ENCODE results near the gene LRP6.
A peak's percentile ranks its signal among the peaks of the same experiment; 100 is the strongest.
"Not testable (repeated sequence)": the region's sequence is repeated elsewhere in the genome, so short reads cannot be mapped to it uniquely, and the experiment has no call there.

Gene LRP6

GRCh38 chr12:12180575-12180974, 86.3 kb downstream of the LRP6 start:
- no peak for DNase-seq

- DNase-seq: no peak
These were observed 86.7 kb downstream of the LRP6 start for GRCh38 chr12:12180136-12180535.

- no peak for DNase-seq
These were observed 88.3 kb downstream of the LRP6 start for GRCh38 chr12:12178559-12178958.

GRCh38 chr12:12176402-12176801, 90.4 kb downstream of the LRP6 start:
- DNase-seq: no peak

GRCh38 chr12:12171991-12172511, 94.8 kb downstream of the LRP6 start:
- DNase-seq: no peak

- DNase-seq: no peak
These were observed 99.0 kb downstream of the LRP6 start for GRCh38 chr12:12167847-12168246.

- DNase-seq: no peak
These were observed 100.1 kb downstream of the LRP6 start for GRCh38 chr12:12166751-12167150.

GRCh38 chr12:12159988-12160387, 106.9 kb downstream of the LRP6 start:
- no peak for DNase-seq

- DNase-seq: no peak
These were observed 108.0 kb downstream of the LRP6 start for GRCh38 chr12:12158858-12159257.

- DNase-seq: no peak
These were observed 109.4 kb downstream of the LRP6 start for GRCh38 chr12:12157424-12157823.

- DNase-seq: no peak
These were observed 110.0 kb downstream of the LRP6 start for GRCh38 chr12:12156828-12157227.

- DNase-seq: no peak
These were observed 110.7 kb downstream of the LRP6 start for GRCh38 chr12:12156116-12156515.

- DNase-seq: peak in 1 of 51 donors; percentile 18
These were observed 113.2 kb downstream of the LRP6 start for GRCh38 chr12:12153596-12153995.

- no peak for DNase-seq
These were observed 119.7 kb downstream of the LRP6 start for GRCh38 chr12:12147111-12147510.

- not testable (repeated sequence) for DNase-seq
These were observed 122.3 kb downstream of the LRP6 start for GRCh38 chr12:12144531-12144930.

- no peak for DNase-seq
These were observed 125.8 kb downstream of the LRP6 start for GRCh38 chr12:12141000-12141399.

- DNase-seq: no peak
These were observed 128.4 kb downstream of the LRP6 start for GRCh38 chr12:12138203-12139154.

GRCh38 chr12:12133785-12134184, 133.1 kb downstream of the LRP6 start:
- no peak for DNase-seq

GRCh38 chr12:12133259-12133658, 133.6 kb downstream of the LRP6 start:
- no peak for DNase-seq

GRCh38 chr12:12128670-12129069, 138.2 kb downstream of the LRP6 start:
- no peak for DNase-seq

GRCh38 chr12:12127304-12127703, 139.5 kb downstream of the LRP6 start:
- DNase-seq: no peak

GRCh38 chr12:12126551-12126950, 140.3 kb downstream of the LRP6 start:
- no peak for DNase-seq

GRCh38 chr12:12123036-12123604, 143.7 kb downstream of the LRP6 start:
- DNase-seq: no peak

Data from hypothalamus (tissue), 51 donors.